Upper lobe of left lung (tissue), 4 donors: ENCODE measurements around the gene AP5S1.

Source experiments
- POLR2A ChIP-seq, 4 donors: fragments of 450-650 bp; IDR thresholded peaks; one replicate each; pipeline ENCODE4 v1.5.1; 2016 to 2017; ENCODE audit warnings: antibody characterized with exemption in 4 of 4, mild to moderate bottlenecking in 2 of 4
- POLR2AphosphoS5 ChIP-seq, 2 donors: sonication (generic); formaldehyde crosslinking; IDR thresholded peaks; one replicate each; pipeline ENCODE4 v1.5.1; 2017; ENCODE audit warnings: antibody characterized with exemption in 2 of 2

GRCh38 chr20:3828798-3829197, 8.5 kb downstream of the AP5S1 start:
- TF ChIP-seq POLR2A (IDR thresholded peaks at IDR 0.05) (no peak), POLR2AphosphoS5 (IDR thresholded peaks at IDR 0.05) (no peak)
